CD4-positive, alpha-beta T cell (primary cell): Measurements from ENCODE around the gene TOR2A. TPM values are rescaled to one million over a fixed set of nuclear protein-coding genes. Genes with fewer than 3 reads are reported as not detected.

ENCODE experiments used
- ATAC-seq: fragments of 200-7000 bp; cut with Tn5 transposase; one replicate; pipeline ENCODE4 v1.10.0; 2022; ENCODE audit warnings: mild to moderate bottlenecking; ENCODE audit not compliant: poor library complexity
- CTCF ChIA-PET: fragments of 350-600 bp; sonication (Branson Sonifier 250); formaldehyde crosslinking; loops from one replicate; lab custom pipeline; 2021; ENCODE audit warnings: antibody characterized with exemption, inconsistent platforms; lab: Charles Lee
- POLR2A ChIA-PET: fragments of 350-600 bp; sonication (Branson Sonifier 250); formaldehyde crosslinking; loops from one replicate; lab custom pipeline; 2021; ENCODE audit warnings: antibody characterized with exemption, inconsistent platforms; lab: Charles Lee
- DNase-seq, 14 experiments: peaks; one replicate each; pipeline ENCODE4 v3.0.0-alpha.2; 2013 to 2020; ENCODE audit warnings: mixed read lengths in 2 of 14
- H3K27ac ChIP-seq, 2 donors: one replicate each; pipeline versions ENCODE4 v1.5.1 to v1.7.0; 2013; ENCODE audit warnings: low read length in 2 of 2, low read depth in 1 of 2, mild to moderate bottlenecking in 1 of 2
- H3K27me3 ChIP-seq, 2 experiments: 1 replicate in 1 of 2; 2 replicates in 1 of 2; pipeline versions ENCODE4 v1.6.1 to v1.7.0; 2013; ENCODE audit warnings: low read length in 2 of 2, control low read depth in 1 of 2, mild to moderate bottlenecking in 1 of 2, moderate library complexity in 1 of 2; ENCODE audit not compliant: insufficient read depth in 2 of 2, control insufficient read depth in 1 of 2
- H3K36me3 ChIP-seq: one replicate; pipeline ENCODE4 v1.6.1; 2013; ENCODE audit warnings: low read length, control low read depth; ENCODE audit not compliant: insufficient read depth
- H3K4me1 ChIP-seq: one replicate; pipeline ENCODE4 v1.6.1; 2013; ENCODE audit warnings: low read length, control low read depth; ENCODE audit not compliant: insufficient read depth
- H3K4me3 ChIP-seq: one replicate; pipeline ENCODE4 v1.5.1; 2013; ENCODE audit warnings: mild to moderate bottlenecking, low read length, moderate library complexity
- H3K9me3 ChIP-seq, 2 experiments: 1 replicate in 1 of 2; 2 replicates in 1 of 2; pipeline versions ENCODE4 v1.6.1 to v1.7.0; 2013; ENCODE audit warnings: low read length in 2 of 2, mild to moderate bottlenecking in 2 of 2, control low read depth in 1 of 2, moderate library complexity in 1 of 2; ENCODE audit not compliant: control insufficient read depth in 1 of 2, insufficient read depth in 1 of 2
- H3K27ac Mint-ChIP-seq: one replicate; pipeline ENCODE4 v1.8.0; 2020; ENCODE audit warnings: mixed read lengths
- H3K27me3 Mint-ChIP-seq: one replicate; pipeline ENCODE4 v1.8.0; 2021; ENCODE audit warnings: mixed read lengths
- H3K36me3 Mint-ChIP-seq: one replicate; pipeline ENCODE4 v1.8.0; 2021; ENCODE audit warnings: low read depth, mixed read lengths
- H3K4me1 Mint-ChIP-seq: one replicate; pipeline ENCODE4 v1.8.0; 2021; ENCODE audit warnings: low read depth, mixed read lengths
- H3K4me3 Mint-ChIP-seq: one replicate; pipeline ENCODE4 v1.8.0; 2020; ENCODE audit warnings: mild to moderate bottlenecking, mixed read lengths
- H3K9me3 Mint-ChIP-seq: one replicate; pipeline ENCODE4 v1.8.0; 2020; ENCODE audit warnings: mixed read lengths
- CTCF ChIP-seq: fragments of 200-600 bp; IDR thresholded peaks from one replicate; pipeline ENCODE4 v1.8.0; 2022; ENCODE audit warnings: antibody characterized with exemption, mild to moderate bottlenecking
- intact Hi-C, 2 experiments: fragments of 100-400 bp; cut with DNase I in 1 of 2; cut with micrococcal nuclease in 1 of 2; formaldehyde crosslinking; loops; one replicate each; pipeline versions ENCODE4 v1.15.1 to v1.9.0; 2023 to 2025; cut with DNase I, micrococcal nuclease
- total RNA-seq, 174 experiments: library from RNA in 2 of 174; stranded (reverse) in 2 of 174; gene quantifications; one replicate each; pipeline ENCODE4 v1.2.3 and lab custom pipeline; 2021 to 2026

The TOR2A gene
- total RNA-seq, 2 experiments from 2014 or later, result 7.6 to 8.2 TPM

GRCh38 chr9:127767909-127768331, 32.8 kb upstream of the TOR2A start:
- no peak for TF ChIP-seq CTCF
- Mint-ChIP-seq H3K4me1 (peaks cover 84% of the 10 kb centered on the region), H3K36me3 (peaks cover 81% of the 10 kb centered on the region), H3K4me3 (peak overlapping the region; percentile 38), H3K27ac (peak overlapping the region; percentile 86), H3K9me3 (no peaks in the 10 kb centered on the region), H3K27me3 (no peaks in the 10 kb centered on the region)
- intact Hi-C loops, result no loop called here
- Histone ChIP-seq H3K4me1 (peaks cover 86% of the 10 kb centered on the region), H3K9me3 (no peaks in the 10 kb centered on the region), H3K36me3 (peaks cover 65% of the 10 kb centered on the region), H3K4me3 (no peak overlapping the region), H3K27me3 (no peaks in the 10 kb centered on the region), H3K27ac (peak overlapping the region; percentile 46 to 69)
- ChIA-PET CTCF (interaction anchor here (1.1 kb wide), 1 partner anchor 33 kb away, joined by 4 read pairs; the partner anchor contains the start of gene TOR2A), POLR2A (interaction anchor here (0.7 to 3.8 kb wide), 5 partner anchors 8 to 34 kb away, joined by 3 to 16 read pairs (median 12); partner anchors contain the start of genes CDK9, FPGS and SH2D3C)
- no peak for DNase-seq
- ATAC-seq, result no peak

GRCh38 chr9:127767410-127767809, 32.3 kb upstream of the TOR2A start:
- peak overlapping the region; percentile 46 to 69 for H3K27ac ChIP-seq
- peak overlapping the region; percentile 13 for H3K4me3 ChIP-seq
- peaks cover 92% of the 10 kb centered on the region for H3K4me1 ChIP-seq
- TF ChIP-seq CTCF, result no peak
- H3K27ac Mint-ChIP-seq, result peak overlapping the region; percentile 86
- DNase-seq (peak in 4 of 14 experiments; percentile 40 to 57 (median 54)), ATAC-seq (no peak)
- H3K4me1 Mint-ChIP-seq, result peaks cover 88% of the 10 kb centered on the region
- H3K9me3 ChIP-seq, result no peaks in the 10 kb centered on the region
- H3K36me3 ChIP-seq, result peaks cover 65% of the 10 kb centered on the region
- intact Hi-C loops, result no loop called here
- peaks cover 81% of the 10 kb centered on the region for H3K36me3 Mint-ChIP-seq
- CTCF ChIA-PET, result interaction anchor here (1.1 to 1.5 kb wide), 2 partner anchors 17 to 32 kb away, joined by 4 to 5 read pairs; partner anchors contain the start of gene TOR2A
- no peaks in the 10 kb centered on the region for H3K27me3 Mint-ChIP-seq
- POLR2A ChIA-PET, result interaction anchor here (0.7 to 2.9 kb wide), 4 partner anchors 9 to 35 kb away, joined by 3 to 12 read pairs (median 8); partner anchors contain the start of genes CDK9 and FPGS
- peak overlapping the region; percentile 32 for H3K4me3 Mint-ChIP-seq
- H3K9me3 Mint-ChIP-seq, result no peaks in the 10 kb centered on the region
- H3K27me3 ChIP-seq, result no peaks in the 10 kb centered on the region

GRCh38 chr9:127765418-127765817, 30.3 kb upstream of the TOR2A start:
- DNase-seq (no peak), ATAC-seq (no peak)
- Histone ChIP-seq H3K4me3 (no peak overlapping the region), H3K4me1 (peaks cover 81% of the 10 kb centered on the region), H3K27me3 (no peaks in the 10 kb centered on the region), H3K27ac (no peak overlapping the region), H3K9me3 (no peaks in the 10 kb centered on the region), H3K36me3 (peaks cover 77% of the 10 kb centered on the region)
- peaks cover 75% of the 10 kb centered on the region for H3K36me3 Mint-ChIP-seq
- no peak for TF ChIP-seq CTCF
- intact Hi-C loops, result no loop called here
- no peaks in the 10 kb centered on the region for H3K27me3 Mint-ChIP-seq
- peak overlapping the region; percentile 86 for H3K27ac Mint-ChIP-seq
- no peak overlapping the region for H3K4me3 Mint-ChIP-seq
- POLR2A ChIA-PET, result interaction anchor here (1.3 to 2.9 kb wide), 3 partner anchors 11 to 20 kb away, joined by 4 to 12 read pairs (median 5); partner anchors contain the start of genes CDK9 and SH2D3C
- CTCF ChIA-PET, result interaction anchor here (0.8 to 2.7 kb wide), 3 partner anchors 18 to 156 kb away, joined by 3 to 19 read pairs (median 7); partner anchors contain the start of gene CDK9
- peaks cover 74% of the 10 kb centered on the region for H3K4me1 Mint-ChIP-seq
- no peaks in the 10 kb centered on the region for H3K9me3 Mint-ChIP-seq
